ENCODE results near the gene ASIC4.

GRCh38 chr2:219538504-219538951 lies 24.2 kb downstream of the ASIC4 start:
- TF ChIP-seq SMC3 (IDR thresholded peaks at IDR 0.05; ENCODE audit: low read depth, low read length) (no peak), RFX5 (IDR thresholded peaks at IDR 0.05; ENCODE audit: low read depth, low read length) (no peak), POLR2A (IDR thresholded peaks at IDR 0.05; ENCODE audit: low read depth, low read length) (no peak), RAD21 (IDR thresholded peaks at IDR 0.05; ENCODE audit: low read length) (no peak), FOS (IDR thresholded peaks at IDR 0.05; ENCODE audit: low read depth, low read length) (no peak), CTCF (conservative IDR thresholded peaks at IDR 0.05; ENCODE audit: low read depth, low read length) (no peak), RCOR1 (IDR thresholded peaks at IDR 0.05; ENCODE audit: insufficient replicate concordance, low read length) (no peak), USF2 (IDR thresholded peaks at IDR 0.05; ENCODE audit: low read depth, low read length) (no peak), MAZ (IDR thresholded peaks at IDR 0.05; ENCODE audit: borderline replicate concordance, low read depth, low read length) (no peak), CEBPB (IDR thresholded peaks at IDR 0.05; ENCODE audit: low read depth, low read length) (no peak), BHLHE40 (IDR thresholded peaks at IDR 0.05; ENCODE audit: low read depth, low read length) (no peak), CHD1 (IDR thresholded peaks at IDR 0.05; ENCODE audit: low read depth, low read length) (no peak)
